Neuronal stem cell (in vitro differentiated cells): ENCODE data around the gene STOML1.

Source experiments
- DNase-seq: peaks from one replicate; pipeline ENCODE4 v3.0.0-alpha.2; 2013; ENCODE audit warnings: low spot score
- H2AFZ ChIP-seq: one replicate; pipeline ENCODE4 v1.6.1; 2013; ENCODE audit warnings: mild to moderate bottlenecking, low read length, inconsistent platforms
- H2AK5ac ChIP-seq: 2 replicates; pipeline ENCODE4 v1.6.1; 2013; ENCODE audit warnings: low read depth, mild to moderate bottlenecking, inconsistent platforms, low read length, moderate library complexity, mixed read lengths
- H2BK120ac ChIP-seq: 2 replicates; pipeline ENCODE4 v1.6.1; 2013; ENCODE audit warnings: low read depth, mild to moderate bottlenecking, inconsistent platforms, low read length, moderate library complexity, mixed read lengths
- H2BK12ac ChIP-seq: one replicate; pipeline ENCODE4 v1.6.1; 2013; ENCODE audit warnings: low read length, inconsistent platforms
- H2BK15ac ChIP-seq: 2 replicates; pipeline ENCODE4 v1.6.1; 2013; ENCODE audit warnings: mild to moderate bottlenecking, low read length, inconsistent platforms, mixed read lengths
- H2BK5ac ChIP-seq: one replicate; pipeline ENCODE4 v1.6.1; 2013; ENCODE audit warnings: inconsistent platforms, mild to moderate bottlenecking, low read length, moderate library complexity
- H3K14ac ChIP-seq: one replicate; pipeline ENCODE4 v1.6.1; 2013; ENCODE audit warnings: low read length, inconsistent platforms
- H3K18ac ChIP-seq: 2 replicates; pipeline ENCODE4 v1.6.1; 2013; ENCODE audit warnings: low read length, inconsistent platforms
- H3K23ac ChIP-seq: 2 replicates; pipeline ENCODE4 v1.6.1; 2013; ENCODE audit warnings: low read depth, mild to moderate bottlenecking, mixed read lengths, low read length, inconsistent platforms; ENCODE audit not compliant: poor library complexity
- H3K27ac ChIP-seq: replicated peaks from 3 replicates; pipeline ENCODE4 v1.5.1; 2013; ENCODE audit warnings: low read length, inconsistent platforms
- H3K27me3 ChIP-seq, 3 experiments: 2 replicates each; pipeline ENCODE4 v1.6.1; 2013; ENCODE audit warnings: low read length in 3 of 3, mild to moderate bottlenecking in 2 of 3, inconsistent platforms in 1 of 3, low read depth in 1 of 3, mixed read lengths in 1 of 3, moderate library complexity in 1 of 3; ENCODE audit not compliant: control insufficient read depth in 3 of 3, insufficient read depth in 3 of 3
- H3K36me3 ChIP-seq, 2 donors: replicated peaks in 1 of 2; 2 replicates each; pipeline ENCODE4 v1.6.1; 2013; ENCODE audit warnings: low read length in 2 of 2; ENCODE audit not compliant: control insufficient read depth in 2 of 2, insufficient read depth in 2 of 2
- H3K4ac ChIP-seq: 2 replicates; pipeline ENCODE4 v1.6.1; 2013; ENCODE audit warnings: inconsistent platforms, mild to moderate bottlenecking, low read length, moderate library complexity
- H3K4me1 ChIP-seq, 2 donors: 1 replicate in 1 of 2; 2 replicates in 1 of 2; pipeline ENCODE4 v1.6.1; 2013; ENCODE audit warnings: low read length in 2 of 2, low read depth in 1 of 2; ENCODE audit not compliant: control insufficient read depth in 2 of 2, insufficient read depth in 1 of 2
- H3K4me2 ChIP-seq: one replicate; pipeline ENCODE4 v1.6.1; 2013; ENCODE audit warnings: mild to moderate bottlenecking, low read length, inconsistent platforms; ENCODE audit not compliant: insufficient read depth, poor library complexity, severe bottlenecking
- H3K4me3 ChIP-seq, 2 donors: 2 replicates each; pipeline ENCODE4 v1.5.1; 2013; ENCODE audit warnings: low read length in 2 of 2, mild to moderate bottlenecking in 2 of 2, inconsistent platforms in 1 of 2, moderate library complexity in 1 of 2
- H3K79me1 ChIP-seq: one replicate; pipeline ENCODE4 v1.6.1; 2013; ENCODE audit warnings: low read depth, mild to moderate bottlenecking, inconsistent platforms, low read length, moderate library complexity
- H3K9ac ChIP-seq: one replicate; pipeline ENCODE4 v1.6.1; 2013; ENCODE audit warnings: mild to moderate bottlenecking, low read depth, low read length, inconsistent platforms; ENCODE audit not compliant: poor library complexity
- H3K9me3 ChIP-seq, 2 donors: replicated peaks in 1 of 2; 2 replicates each; pipeline versions ENCODE3 to v1.6.1; 2013; ENCODE audit warnings: low read length in 2 of 2, mild to moderate bottlenecking in 2 of 2, inconsistent platforms in 1 of 2, low read depth in 1 of 2, mixed read lengths in 1 of 2, moderate library complexity in 1 of 2; ENCODE audit not compliant: control insufficient read depth in 2 of 2, insufficient read depth in 1 of 2
- H4K8ac ChIP-seq: one replicate; pipeline ENCODE4 v1.6.1; 2013; ENCODE audit warnings: low read depth, mild to moderate bottlenecking, inconsistent platforms, low read length, moderate library complexity
- H4K91ac ChIP-seq: one replicate; pipeline ENCODE4 v1.6.1; 2013; ENCODE audit warnings: low read length, low read depth, mild to moderate bottlenecking, inconsistent platforms; ENCODE audit not compliant: poor library complexity
- WGBS, 2 donors: extraction: QIAGEN DNeasy Blood & Tissue Kit; methylation state at CpG; one replicate each; pipeline ENCODE4 v1.1.7; 2013; ENCODE audit warnings: missing lambda C conversion rate in 2 of 2, mixed read lengths in 1 of 2; ENCODE audit not compliant: insufficient read length in 2 of 2, insufficient replicate concordance in 1 of 2; ENCODE audit errors: extremely low coverage in 2 of 2; 5-methylcytosine and 5-hydroxymethylcytosine counted together

Gene STOML1

GRCh38 chr15:73986055-73986775 lies 5.9 kb downstream of the STOML1 start:
- Histone ChIP-seq H2AFZ (no peak overlapping the region), H3K36me3 (peaks cover 0 to 4% of the 10 kb centered on the region in 2 donors), H3K23ac (no peak overlapping the region), H4K8ac (no peak overlapping the region), H4K91ac (no peak overlapping the region), H3K14ac (no peak overlapping the region), H2BK5ac (no peak overlapping the region), H3K4ac (no peak overlapping the region), H3K27me3 (no peaks in the 10 kb centered on the region), H2BK15ac (no peak overlapping the region), H3K4me2 (no peak overlapping the region), H3K79me1 (no peaks in the 10 kb centered on the region), H2BK120ac (no peak overlapping the region), H3K9ac (no peak overlapping the region), H3K27ac (no peak overlapping the region), H3K9me3 (no peaks in the 10 kb centered on the region), H3K4me1 (peaks cover 3 to 7% of the 10 kb centered on the region in 2 donors), H2BK12ac (no peak overlapping the region), H3K18ac (no peak overlapping the region), H2AK5ac (no peak overlapping the region), H3K4me3 (no peak overlapping the region)
- no peak for DNase-seq
- WGBS, 2 donors = no CpG with 5 or more reads among the region's 7 CpGs

GRCh38 chr15:73985101-73985873 lies 6.8 kb downstream of the STOML1 start:
- H2AFZ ChIP-seq = no peak overlapping the region
- H3K9ac ChIP-seq = peak overlapping the region; percentile 9
- H2BK12ac ChIP-seq = no peak overlapping the region
- no peak overlapping the region for H2BK15ac ChIP-seq
- no peak overlapping the region for H2AK5ac ChIP-seq
- H3K4ac ChIP-seq = peak overlapping the region; percentile 27
- H4K8ac ChIP-seq = no peak overlapping the region
- no peak overlapping the region for H2BK5ac ChIP-seq
- peaks cover 0 to 4% of the 10 kb centered on the region in 2 donors for H3K36me3 ChIP-seq
- H3K18ac ChIP-seq = no peak overlapping the region
- H3K79me1 ChIP-seq = no peaks in the 10 kb centered on the region
- peak overlapping the region in 1 of 2 donors; percentile 56 for H3K4me3 ChIP-seq
- no peak overlapping the region for H3K4me2 ChIP-seq
- no peak overlapping the region for H4K91ac ChIP-seq
- H3K9me3 ChIP-seq = no peaks in the 10 kb centered on the region
- DNase-seq = no peak
- no peak overlapping the region for H2BK120ac ChIP-seq
- H3K14ac ChIP-seq = no peak overlapping the region
- no CpG with 5 or more reads among the region's 13 CpGs for WGBS, 2 donors
- no peak overlapping the region for H3K23ac ChIP-seq
- H3K4me1 ChIP-seq = peaks cover 3 to 5% of the 10 kb centered on the region in 2 donors
- no peak overlapping the region for H3K27ac ChIP-seq
- no peaks in the 10 kb centered on the region for H3K27me3 ChIP-seq

- Histone ChIP-seq H2BK120ac (no peak overlapping the region), H2BK15ac (no peak overlapping the region), H2AK5ac (peak overlapping the region; percentile 19), H4K91ac (no peak overlapping the region), H3K79me1 (no peaks in the 10 kb centered on the region), H2BK12ac (no peak overlapping the region), H3K18ac (no peak overlapping the region), H3K4ac (peak overlapping the region; percentile 76), H2AFZ (no peak overlapping the region), H4K8ac (no peak overlapping the region), H3K23ac (peak overlapping the region; percentile 57), H3K4me1 (peaks cover 3 to 5% of the 10 kb centered on the region in 2 donors), H3K4me3 (peak overlapping the region in 1 of 2 donors; percentile 9), H2BK5ac (no peak overlapping the region), H3K4me2 (no peak overlapping the region), H3K27me3 (no peaks in the 10 kb centered on the region), H3K9ac (no peak overlapping the region), H3K9me3 (no peaks in the 10 kb centered on the region), H3K14ac (no peak overlapping the region), H3K36me3 (peaks cover 0 to 4% of the 10 kb centered on the region in 2 donors), H3K27ac (no peak overlapping the region)
- DNase-seq = no peak
- no CpG with 5 or more reads among the region's 13 CpGs for WGBS, 2 donors
Measured at GRCh38 chr15:73984208-73984979, 7.7 kb downstream of the STOML1 start.
